H1 (cell line): ENCODE data around the gene MSI2. TPM values are rescaled to one million over a fixed set of nuclear protein-coding genes. Genes with fewer than 3 reads are reported as not detected.

ENCODE experiments used
- CTCF ChIA-PET: fragments of 300-600 bp; sonication (Branson Sonifier 250); formaldehyde crosslinking; loops from one replicate; lab custom pipeline; 2021; ENCODE audit not compliant: partially characterized antibody; lab: Charles Lee
- POLR2A ChIA-PET: fragments of 300-600 bp; sonication (Branson Sonifier 250); formaldehyde crosslinking; loops from one replicate; lab custom pipeline; 2021; ENCODE audit warnings: inconsistent platforms; ENCODE audit not compliant: partially characterized antibody; lab: Charles Lee
- DNase-seq, 2 experiments: peaks; one replicate each; pipeline versions ENCODE4 v3.0.0 to v3.0.0-alpha.2; 2010 to 2022; ENCODE audit warnings: low spot score in 2 of 2, low read depth in 1 of 2, mixed read lengths in 1 of 2
- FAIRE-seq: peaks from 2 replicates; lab custom pipeline; 2011; peaks lifted over from hg19 to GRCh38; lab: Jason Lieb, UNC
- H2AFZ ChIP-seq: 2 replicates; pipeline ENCODE4 v1.8.1; 2012; ENCODE audit warnings: low read length, inconsistent platforms
- H2AK5ac ChIP-seq: 2 replicates; pipeline ENCODE4 v1.6.1; 2013; ENCODE audit warnings: low read depth, low read length
- H2BK120ac ChIP-seq: replicated peaks from 2 replicates; pipeline ENCODE3; 2013; ENCODE audit warnings: low read depth, low read length, inconsistent platforms
- H2BK12ac ChIP-seq: 2 replicates; pipeline ENCODE4 v1.6.1; 2013; ENCODE audit warnings: low read depth, low read length
- H2BK15ac ChIP-seq: 2 replicates; pipeline ENCODE4 v1.6.1; 2013; ENCODE audit warnings: low read length
- H2BK20ac ChIP-seq: 2 replicates; pipeline ENCODE4 v1.6.1; 2013; ENCODE audit warnings: low read length
- H2BK5ac ChIP-seq: 2 replicates; pipeline ENCODE4 v1.6.1; 2013; ENCODE audit warnings: low read depth, low read length
- H3K14ac ChIP-seq: 2 replicates; pipeline ENCODE4 v1.6.1; 2013; ENCODE audit warnings: inconsistent platforms; ENCODE audit not compliant: insufficient read length
- H3K18ac ChIP-seq: 2 replicates; pipeline ENCODE4 v1.6.1; 2013; ENCODE audit warnings: low read length; ENCODE audit errors: extremely low read depth
- H3K23ac ChIP-seq: 2 replicates; pipeline ENCODE4 v1.6.1; 2013; ENCODE audit warnings: inconsistent platforms; ENCODE audit not compliant: insufficient read length
- H3K23me2 ChIP-seq: 2 replicates; pipeline ENCODE4 v1.6.1; 2013; ENCODE audit warnings: low read depth, low read length
- H3K27ac ChIP-seq: 2 replicates; pipeline ENCODE4 v1.6.1; 2011; ENCODE audit warnings: low read depth, low read length, inconsistent platforms
- H3K27me3 ChIP-seq, 4 experiments: replicated peaks in 1 of 4; 1 replicate in 1 of 4; 2 replicates in 3 of 4; pipeline versions ENCODE4 v1.6.1 to v1.8.1; 2011 to 2013; ENCODE audit warnings: low read length in 3 of 4, mild to moderate bottlenecking in 3 of 4, inconsistent platforms in 2 of 4, mixed read lengths in 2 of 4, moderate library complexity in 1 of 4; ENCODE audit not compliant: control insufficient read depth in 3 of 4, insufficient read depth in 3 of 4; ENCODE audit errors: extremely low read depth in 1 of 4
- H3K36me3 ChIP-seq, 4 experiments: 2 replicates each; pipeline versions ENCODE4 v1.6.1 to v1.8.1; 2011 to 2013; ENCODE audit warnings: mild to moderate bottlenecking in 4 of 4, low read length in 3 of 4, moderate library complexity in 2 of 4, control low read depth in 1 of 4, inconsistent platforms in 1 of 4; ENCODE audit not compliant: insufficient read depth in 4 of 4, control insufficient read depth in 2 of 4
- H3K4ac ChIP-seq: replicated peaks from 2 replicates; pipeline ENCODE3; 2013; ENCODE audit warnings: low read length, low read depth, mixed read lengths, inconsistent platforms; ENCODE audit not compliant: insufficient read length
- H3K4me1 ChIP-seq, 4 experiments: replicated peaks in 1 of 4; 1 replicate in 1 of 4; 2 replicates in 3 of 4; pipeline versions ENCODE4 v1.6.1 to v1.8.1; 2011 to 2013; ENCODE audit warnings: low read length in 3 of 4, inconsistent platforms in 2 of 4, mixed read lengths in 1 of 4; ENCODE audit not compliant: insufficient read depth in 4 of 4, control insufficient read depth in 3 of 4
- H3K4me2 ChIP-seq, 2 experiments: 2 replicates each; pipeline versions ENCODE4 v1.6.1 to v1.8.1; 2011 to 2013; ENCODE audit warnings: low read depth in 2 of 2, low read length in 2 of 2, control low read depth in 1 of 2, inconsistent platforms in 1 of 2, mild to moderate bottlenecking in 1 of 2; ENCODE audit not compliant: insufficient read depth in 1 of 2
- H3K4me3 ChIP-seq, 4 experiments: fragments of 200-600, 300-600 bp in 1 of 4; sonication (generic), shearing (Covaris generic), sonication (Bioruptor Twin) in 1 of 4; 2 replicates each; pipeline versions ENCODE4 v1.5.1 to v1.8.1; 2011 to 2016; ENCODE audit warnings: low read length in 4 of 4, low read depth in 3 of 4, control low read depth in 2 of 4, inconsistent platforms in 2 of 4, mild to moderate bottlenecking in 2 of 4, mixed read lengths in 1 of 4, moderate library complexity in 1 of 4; ENCODE audit not compliant: insufficient read depth in 2 of 4; ENCODE audit errors: extremely low read depth in 1 of 4
- H3K56ac ChIP-seq: replicated peaks from 2 replicates; pipeline ENCODE3; 2013; ENCODE audit warnings: low read depth, mild to moderate bottlenecking, mixed read lengths, low read length, inconsistent platforms; ENCODE audit not compliant: insufficient read length
- H3K79me1 ChIP-seq: 2 replicates; pipeline ENCODE4 v1.6.1; 2013; ENCODE audit warnings: low read depth, low read length, control low read depth
- H3K79me2 ChIP-seq, 2 experiments: 2 replicates each; pipeline versions ENCODE4 v1.6.1 to v1.8.1; 2012 to 2013; ENCODE audit warnings: low read length in 2 of 2, mild to moderate bottlenecking in 2 of 2, inconsistent platforms in 1 of 2; ENCODE audit not compliant: insufficient read depth in 2 of 2, control insufficient read depth in 1 of 2
- H3K9ac ChIP-seq, 4 experiments: replicated peaks in 1 of 4; 1 replicate in 1 of 4; 2 replicates in 3 of 4; pipeline versions ENCODE4 v1.6.1 to v1.8.1; 2011 to 2013; ENCODE audit warnings: low read depth in 3 of 4, low read length in 3 of 4, control low read depth in 2 of 4, mild to moderate bottlenecking in 2 of 4, moderate library complexity in 2 of 4, inconsistent platforms in 1 of 4; ENCODE audit errors: extremely low read depth in 1 of 4
- H3K9me3 ChIP-seq, 2 experiments: 2 replicates each; pipeline versions ENCODE4 v1.6.1 to v1.8.1; 2012 to 2013; ENCODE audit warnings: mild to moderate bottlenecking in 2 of 2, moderate library complexity in 2 of 2, control low read depth in 1 of 2, inconsistent platforms in 1 of 2, low read depth in 1 of 2, low read length in 1 of 2, mixed read lengths in 1 of 2; ENCODE audit not compliant: insufficient read depth in 2 of 2
- H4K20me1 ChIP-seq, 2 experiments: replicated peaks in 1 of 2; 2 replicates each; pipeline versions ENCODE3 to v1.8.1; 2011 to 2013; ENCODE audit warnings: inconsistent platforms in 2 of 2, low read length in 2 of 2, mild to moderate bottlenecking in 1 of 2; ENCODE audit not compliant: insufficient read depth in 2 of 2, control insufficient read depth in 1 of 2
- H4K5ac ChIP-seq: 2 replicates; pipeline ENCODE4 v1.6.1; 2013; ENCODE audit warnings: low read length, low read depth, mixed read lengths, inconsistent platforms; ENCODE audit not compliant: insufficient read length
- H4K8ac ChIP-seq: 2 replicates; pipeline ENCODE4 v1.8.0; 2013; ENCODE audit warnings: mild to moderate bottlenecking, moderate library complexity, low read length, inconsistent platforms; ENCODE audit not compliant: insufficient read depth; ENCODE audit errors: extremely low read depth
- H4K91ac ChIP-seq: replicated peaks from 2 replicates; pipeline ENCODE3; 2013; ENCODE audit warnings: low read length, mixed read lengths, inconsistent platforms; ENCODE audit not compliant: insufficient read length
- CHD1 ChIP-seq: IDR thresholded peaks from 2 replicates; pipeline ENCODE4 v1.6.1; 2012; ENCODE audit warnings: low read depth, low read length, improper control_type of control experiment
- KDM1A ChIP-seq: fragments of 200-600, 300-600 bp; sonication (generic); IDR thresholded peaks from 2 replicates; pipeline ENCODE4 v1.7.1; 2016; ENCODE audit warnings: mild to moderate bottlenecking, low read length, borderline replicate concordance
- POLR2AphosphoS5 ChIP-seq: IDR thresholded peaks from 2 replicates; pipeline ENCODE4 v1.6.1; 2011; ENCODE audit warnings: low read depth, low read length
- TBP ChIP-seq: IDR thresholded peaks from 2 replicates; pipeline ENCODE4 v1.6.1; 2011; ENCODE audit warnings: low read depth, low read length, improper control_type of control experiment
- WGBS, 2 experiments: shearing (Covaris generic) in 1 of 2; methylation state at CpG; one replicate each; pipeline versions ENCODE4 v1.1.6 to v1.1.7; 2013 to 2015; ENCODE audit warnings: low lambda C conversion rate in 2 of 2, mixed read lengths in 2 of 2, inconsistent platforms in 1 of 2, low coverage in 1 of 2, missing lambda C conversion rate in 1 of 2; ENCODE audit not compliant: insufficient replicate concordance in 2 of 2, insufficient coverage in 1 of 2, insufficient read length in 1 of 2; ENCODE audit errors: extremely low coverage in 1 of 2, missing lambda C conversion rate in 1 of 2; 5-methylcytosine and 5-hydroxymethylcytosine counted together
- polyA plus RNA-seq, 7 experiments: library from polyadenylated mRNA; depleted of rRNA in 3 of 7; stranded (reverse) in 5 of 7; unstranded in 2 of 7; fragments of >200 nt in 5 of 7; fragments of 200-250 nt in 2 of 7; gene quantifications; 1 replicate in 5 of 7; 2 replicates in 1 of 7; 4 replicates in 1 of 7; pipeline versions ENCODE4 v1.2.1 to v1.2.3, GENCODE V29; 2011 to 2013; ENCODE audit warnings: missing spikeins in 2 of 7, mixed read lengths in 2 of 7
- total RNA-seq: library from RNA; stranded (reverse); fragmentation: NEBNext Ultra II Directional; extraction: Animal tissue kit (Norgen Biotek cat#: 25700); gene quantifications from 2 replicates; pipeline ENCODE4 v1.2.1, GENCODE V29; 2021
- TF ChIP-seq, protein P1 (sequence below): IDR thresholded peaks from 2 replicates; pipeline ENCODE4 v1.6.1; 2012; ENCODE audit warnings: low read length, inconsistent platforms

MSI2 gene
- total and polyA plus RNA-seq, 2 of the 8 experiments (the other 6 are each of a cell fraction or from before 2014, with no cell fraction given): 36.7 to 80.6 TPM

DNA sequence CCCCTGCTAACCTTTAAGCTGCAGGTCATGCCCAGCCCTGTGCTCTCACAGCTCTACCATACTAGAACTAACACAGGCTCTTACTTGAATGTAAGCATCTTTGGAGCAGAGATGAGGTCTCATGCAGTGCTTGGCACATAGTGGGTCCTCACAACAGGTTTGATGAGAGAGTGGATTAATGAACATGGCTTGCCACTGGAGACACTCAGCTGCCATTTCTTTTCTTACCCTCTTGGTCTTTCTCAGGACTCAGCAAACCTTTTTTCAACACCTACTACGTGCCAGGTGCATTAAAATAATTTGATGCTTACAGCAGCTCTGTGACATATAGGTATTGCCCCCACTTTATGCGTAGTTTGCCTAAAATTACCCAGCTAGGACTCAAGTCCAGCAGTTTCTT is 133.2 kb downstream of the MSI2 start:
- POLR2A ChIA-PET: interaction anchor here (0.9 to 1.2 kb wide), 2 partner anchors 17 to 48 kb away, joined by 3 read pairs; no protein-coding TSS in a partner anchor
- CTCF ChIA-PET: interaction anchor here (0.6 to 4.2 kb wide), 5 partner anchors 12 to 326 kb away, joined by 3 to 23 read pairs (median 4); no protein-coding TSS in a partner anchor
- no peak overlapping the region for H4K91ac ChIP-seq
- peaks cover 9 to 15% (median 10%) of the 10 kb centered on the region in 4 experiments for H3K4me1 ChIP-seq
- H3K56ac ChIP-seq: no peak overlapping the region
- peaks cover 6% of the 10 kb centered on the region for H3K79me1 ChIP-seq
- H3K79me2 ChIP-seq: peaks cover 0 to 53% of the 10 kb centered on the region in 2 experiments; a peak in 2 of 4 replicates
- H3K27ac ChIP-seq: no peak overlapping the region
- no peaks in the 10 kb centered on the region for H3K27me3 ChIP-seq
- H2AFZ ChIP-seq: no peak overlapping the region
- no peaks in the 10 kb centered on the region for H4K20me1 ChIP-seq
- no peak overlapping the region for H3K4me3 ChIP-seq
- no peak overlapping the region for H4K8ac ChIP-seq
- H3K23ac ChIP-seq: no peak overlapping the region
- WGBS, 2 experiments: 37% methylated on average over 2 of the region's 2 CpGs; no CpG with 5 or more reads in 1 of the 2 experiments
- no peak overlapping the region for H2BK15ac ChIP-seq
- H3K4ac ChIP-seq: no peak overlapping the region
- H2AK5ac ChIP-seq: no peak overlapping the region
- no peak overlapping the region for H2BK12ac ChIP-seq
- H3K23me2 ChIP-seq: no peaks in the 10 kb centered on the region; the same call in 1 of the 2 replicates
- no peak overlapping the region for H3K4me2 ChIP-seq
- H3K9me3 ChIP-seq: peaks cover 6 to 12% of the 10 kb centered on the region in 2 experiments
- FAIRE-seq: no peak
- no peak overlapping the region for H3K14ac ChIP-seq
- no peak overlapping the region for H3K9ac ChIP-seq
- no peak overlapping the region for H2BK5ac ChIP-seq
- no peak overlapping the region for H3K18ac ChIP-seq
- no peak for DNase-seq
- H2BK120ac ChIP-seq: no peak overlapping the region
- no peak overlapping the region for H4K5ac ChIP-seq
- H3K36me3 ChIP-seq: peaks cover 0 to 5% (median 2%) of the 10 kb centered on the region in 4 experiments; a peak in 2 of 8 replicates
- no peak overlapping the region for H2BK20ac ChIP-seq
- no peak for TF ChIP-seq KDM1A
- no peak for TF ChIP-seq POLR2AphosphoS5
- TF ChIP-seq, protein P1, sequence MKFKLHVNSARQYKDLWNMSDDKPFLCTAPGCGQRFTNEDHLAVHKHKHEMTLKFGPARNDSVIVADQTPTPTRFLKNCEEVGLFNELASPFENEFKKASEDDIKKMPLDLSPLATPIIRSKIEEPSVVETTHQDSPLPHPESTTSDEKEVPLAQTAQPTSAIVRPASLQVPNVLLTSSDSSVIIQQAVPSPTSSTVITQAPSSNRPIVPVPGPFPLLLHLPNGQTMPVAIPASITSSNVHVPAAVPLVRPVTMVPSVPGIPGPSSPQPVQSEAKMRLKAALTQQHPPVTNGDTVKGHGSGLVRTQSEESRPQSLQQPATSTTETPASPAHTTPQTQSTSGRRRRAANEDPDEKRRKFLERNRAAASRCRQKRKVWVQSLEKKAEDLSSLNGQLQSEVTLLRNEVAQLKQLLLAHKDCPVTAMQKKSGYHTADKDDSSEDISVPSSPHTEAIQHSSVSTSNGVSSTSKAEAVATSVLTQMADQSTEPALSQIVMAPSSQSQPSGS: no peak
- no peak for TF ChIP-seq CHD1
- TF ChIP-seq TBP: no peak
